IMR-90 (cell line): ENCODE data around the gene VRK2. TPM values are rescaled to one million over a fixed set of nuclear protein-coding genes. Genes with fewer than 3 reads are reported as not detected.

Source experiments
- ATAC-seq: fragments of 200-7000 bp; cut with Tn5 transposase; 2 replicates; pipeline ENCODE4 v1.9.1; 2020; ENCODE audit warnings: low read depth, mild to moderate bottlenecking, moderate library complexity
- BruUV-seq: library from RNA; stranded (reverse); fragments of 400-500 nt; replicated peaks from 2 replicates; lab custom pipeline; 2021; lab: Mats Ljungman, UMichigan
- CTCF ChIA-PET: fragments of 300-600 bp; formaldehyde crosslinking; extraction: SDS; loops from one replicate; lab custom pipeline; 2021; ENCODE audit warnings: antibody characterized with exemption; lab: Yijun Ruan, JAX
- POLR2A ChIA-PET: fragments of 300-600 bp; sonication (Branson Sonifier 250); formaldehyde crosslinking; loops from one replicate; lab custom pipeline; 2022; ENCODE audit warnings: antibody characterized with exemption; ENCODE audit not compliant: unreplicated experiment; lab: Charles Lee
- DNase-seq: peaks from one replicate; pipeline ENCODE4 v3.0.0; 2013
- H2AFZ ChIP-seq: replicated peaks from 2 replicates; pipeline ENCODE3; 2013; ENCODE audit warnings: low read length, mild to moderate bottlenecking; ENCODE audit not compliant: poor library complexity
- H2AK5ac ChIP-seq: 2 replicates; pipeline ENCODE4 v1.6.1; 2013; ENCODE audit warnings: low read depth, low read length, inconsistent platforms
- H2AK9ac ChIP-seq: replicated peaks from 2 replicates; pipeline ENCODE3; 2013; ENCODE audit warnings: mild to moderate bottlenecking, low read depth, low read length, moderate library complexity; ENCODE audit not compliant: poor library complexity
- H2BK120ac ChIP-seq: 2 replicates; pipeline ENCODE4 v1.6.1; 2013; ENCODE audit warnings: low read depth, low read length, inconsistent platforms
- H2BK15ac ChIP-seq: 3 replicates; pipeline ENCODE4 v1.6.1; 2013; ENCODE audit warnings: low read depth, low read length, inconsistent platforms
- H2BK20ac ChIP-seq: 2 replicates; pipeline ENCODE4 v1.6.1; 2013; ENCODE audit warnings: low read depth, mild to moderate bottlenecking, inconsistent platforms, low read length, moderate library complexity
- H2BK5ac ChIP-seq: 2 replicates; pipeline ENCODE4 v1.6.1; 2013; ENCODE audit warnings: mild to moderate bottlenecking, low read depth, low read length, inconsistent platforms; ENCODE audit not compliant: poor library complexity, severe bottlenecking
- H3K14ac ChIP-seq: replicated peaks from 2 replicates; pipeline ENCODE4 v1.6.1; 2013; ENCODE audit warnings: low read depth, low read length, inconsistent platforms
- H3K18ac ChIP-seq: 2 replicates; pipeline ENCODE4 v1.6.1; 2013; ENCODE audit warnings: low read depth, low read length, control low read depth
- H3K23ac ChIP-seq: 2 replicates; pipeline ENCODE4 v1.6.1; 2013; ENCODE audit warnings: low read depth, low read length, inconsistent platforms
- H3K27ac ChIP-seq: 2 replicates; pipeline ENCODE4 v1.5.1; 2013; ENCODE audit warnings: mild to moderate bottlenecking, control low read depth, low read length; ENCODE audit not compliant: insufficient read depth
- H3K27me3 ChIP-seq: 2 replicates; pipeline ENCODE4 v1.6.1; 2013; ENCODE audit warnings: low read length; ENCODE audit not compliant: control insufficient read depth, insufficient read depth
- H3K36me3 ChIP-seq: 2 replicates; pipeline ENCODE4 v1.6.1; 2013; ENCODE audit warnings: low read length, mixed read lengths; ENCODE audit not compliant: control insufficient read depth, insufficient read depth
- H3K4ac ChIP-seq: 2 replicates; pipeline ENCODE4 v1.6.1; 2013; ENCODE audit warnings: low read depth, low read length, inconsistent platforms
- H3K4me1 ChIP-seq: 2 replicates; pipeline ENCODE4 v1.6.1; 2013; ENCODE audit warnings: low read length, mixed read lengths; ENCODE audit not compliant: control insufficient read depth, insufficient read depth
- H3K4me2 ChIP-seq: 2 replicates; pipeline ENCODE4 v1.6.1; 2013; ENCODE audit warnings: low read depth, mild to moderate bottlenecking, control low read depth, low read length, moderate library complexity
- H3K4me3 ChIP-seq: 2 replicates; pipeline ENCODE4 v1.5.1; 2013; ENCODE audit warnings: low read depth, mild to moderate bottlenecking, control low read depth, low read length, moderate library complexity; ENCODE audit not compliant: insufficient read depth
- H3K56ac ChIP-seq: 2 replicates; pipeline ENCODE4 v1.6.1; 2013; ENCODE audit warnings: low read length, inconsistent platforms; ENCODE audit not compliant: insufficient read depth; ENCODE audit errors: extremely low read depth
- H3K79me1 ChIP-seq, 2 experiments: 2 replicates each; pipeline ENCODE4 v1.6.1; 2013; ENCODE audit warnings: low read length in 2 of 2, inconsistent platforms in 1 of 2, low read depth in 1 of 2
- H3K9ac ChIP-seq: 2 replicates; pipeline ENCODE4 v1.6.1; 2013; ENCODE audit warnings: low read depth, low read length, control low read depth
- H3K9me1 ChIP-seq: 2 replicates; pipeline ENCODE4 v1.6.1; 2013; ENCODE audit warnings: low read length, inconsistent platforms; ENCODE audit not compliant: insufficient read depth
- H3K9me3 ChIP-seq: 2 replicates; pipeline ENCODE4 v1.6.1; 2013; ENCODE audit warnings: low read length; ENCODE audit not compliant: control insufficient read depth, insufficient read depth
- H4K20me1 ChIP-seq: 2 replicates; pipeline ENCODE4 v1.6.1; 2013; ENCODE audit warnings: low read length, inconsistent platforms; ENCODE audit not compliant: insufficient read depth
- H4K5ac ChIP-seq: 2 replicates; pipeline ENCODE4 v1.6.1; 2013; ENCODE audit warnings: mild to moderate bottlenecking, low read depth, low read length, control low read depth
- H4K8ac ChIP-seq, 2 experiments: 2 replicates each; pipeline ENCODE4 v1.6.1; 2013; ENCODE audit warnings: low read depth in 2 of 2, low read length in 2 of 2, control low read depth in 1 of 2, inconsistent platforms in 1 of 2
- H4K91ac ChIP-seq: 2 replicates; pipeline ENCODE4 v1.6.1; 2013; ENCODE audit warnings: low read depth, low read length, inconsistent platforms; ENCODE audit not compliant: insufficient read depth
- CHD1 ChIP-seq: IDR thresholded peaks from 2 replicates; pipeline ENCODE4 v1.6.1; 2012; ENCODE audit warnings: low read depth, low read length, improper control_type of control experiment
- MAFK ChIP-seq: IDR thresholded peaks from 2 replicates; pipeline ENCODE4 v1.6.1; 2012; ENCODE audit warnings: low read depth, low read length, improper control_type of control experiment
- MAZ ChIP-seq: IDR thresholded peaks from 2 replicates; pipeline ENCODE4 v1.6.1; 2012; ENCODE audit warnings: low read depth, mild to moderate bottlenecking, low read length, improper control_type of control experiment, moderate library complexity, borderline replicate concordance
- NFE2L2 ChIP-seq: fragments of 150-350 bp; IDR thresholded peaks from 2 replicates; pipeline ENCODE4 v1.6.1; 2016; ENCODE audit warnings: low read depth, mild to moderate bottlenecking, low read length
- POLR2A ChIP-seq: IDR thresholded peaks from 2 replicates; pipeline ENCODE4 v1.6.1; 2012; ENCODE audit warnings: mild to moderate bottlenecking, low read depth, low read length
- RCOR1 ChIP-seq: IDR thresholded peaks from 2 replicates; pipeline ENCODE4 v1.6.1; 2012; ENCODE audit warnings: mild to moderate bottlenecking, low read length, improper control_type of control experiment; ENCODE audit not compliant: insufficient replicate concordance
- SMC3 ChIP-seq: fragments of 150-350 bp; IDR thresholded peaks from 2 replicates; pipeline ENCODE4 v1.6.1; 2016; ENCODE audit warnings: low read depth, mild to moderate bottlenecking, antibody characterized with exemption, low read length, moderate library complexity
- WGBS, 2 experiments: methylation state at CpG; one replicate each; pipeline versions ENCODE4 v1.1.5 to v1.1.7; 2013; ENCODE audit warnings: missing lambda C conversion rate in 2 of 2; ENCODE audit not compliant: insufficient read length in 1 of 2; ENCODE audit errors: extremely low coverage in 2 of 2; 5-methylcytosine and 5-hydroxymethylcytosine counted together
- dilution Hi-C: fragments of 300-500 bp; cut with HindIII; formaldehyde crosslinking; loops from one replicate; pipeline ENCODE4 v1.14.3; 2018; ENCODE audit warnings: low sequenced_read_pairs; ENCODE audit not compliant: unreplicated experiment
- in situ Hi-C: fragments of 300-500 bp; cut with MboI; formaldehyde crosslinking; loops from 3 replicates; pipeline ENCODE4 v1.14.3; 2019; ENCODE audit warnings: low sequenced_read_pairs, inconsistent platforms, mixed read lengths
- intact Hi-C: fragments of 100-400 bp; cut with micrococcal nuclease; formaldehyde crosslinking; loops from 2 replicates; pipeline ENCODE4 v1.10.0; 2022
- polyA plus RNA-seq, 3 experiments: library from polyadenylated mRNA; depleted of rRNA; stranded (reverse); fragments of >200 nt; gene quantifications; 2 replicates each; pipeline ENCODE4 v1.2.3, GENCODE V29; 2012; ENCODE audit warnings: low replicate concordance in 1 of 3
- total RNA-seq: library from RNA; depleted of rRNA; stranded (reverse); fragments of >200 nt; gene quantifications from 2 replicates; pipeline ENCODE4 v1.2.3, GENCODE V29; 2012
- TF ChIP-seq, protein P1 (sequence below): fragments of 150-350 bp; IDR thresholded peaks from 2 replicates; pipeline ENCODE4 v1.6.1; 2016; ENCODE audit warnings: low read depth, mild to moderate bottlenecking, low read length, moderate library complexity, borderline replicate concordance
- TF ChIP-seq, protein P2 (sequence below): fragments of 150-350 bp; IDR thresholded peaks from 2 replicates; pipeline ENCODE4 v1.6.1; 2017; ENCODE audit warnings: mild to moderate bottlenecking, antibody characterized with exemption, low read length, low read depth

The VRK2 gene
- total and polyA plus RNA-seq, 2 of the 4 experiments (the other 2 are of a cell fraction), result 12.2 to 22.8 TPM

DNA sequence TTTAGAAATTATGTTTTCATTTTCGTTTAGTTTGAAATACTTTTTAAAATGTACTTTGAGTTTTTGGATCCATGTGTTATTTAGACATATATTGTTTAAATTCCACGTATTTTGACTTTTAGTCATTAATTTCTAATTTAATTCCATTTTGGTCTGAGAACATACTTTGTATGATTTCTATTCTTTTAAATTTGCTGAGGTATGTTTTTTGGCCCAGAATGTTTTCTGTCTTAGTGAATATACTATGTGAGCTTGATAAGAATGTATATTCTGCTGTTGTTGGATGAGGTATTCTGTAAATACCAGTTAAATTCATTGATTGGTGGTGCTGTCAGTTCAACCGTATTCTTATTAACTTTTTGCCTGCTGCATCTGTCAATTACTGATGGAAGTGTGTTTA is 26.4 kb downstream of the VRK2 start:
- Histone ChIP-seq H3K14ac (no peak overlapping the region), H2AK9ac (no peak overlapping the region), H2AFZ (no peak overlapping the region), H3K79me1 (peaks cover 8 to 26% of the 10 kb centered on the region in 2 experiments; a peak in 3 of 4 replicates), H2BK20ac (no peak overlapping the region), H3K23ac (no peak overlapping the region), H4K20me1 (no peaks in the 10 kb centered on the region), H3K27ac (no peak overlapping the region), H2BK120ac (no peak overlapping the region), H3K4ac (no peak overlapping the region), H3K36me3 (no peaks in the 10 kb centered on the region; the same call in 1 of the 2 replicates), H2BK15ac (no peak overlapping the region), H2BK5ac (no peak overlapping the region), H3K18ac (no peak overlapping the region), H3K4me3 (no peak overlapping the region), H4K5ac (no peak overlapping the region), H3K9ac (no peak overlapping the region), H3K9me3 (no peaks in the 10 kb centered on the region), H3K9me1 (0 out of 2 replicates have a peak, but pooled peaks cover 3% of the 10 kb centered on the region), H3K27me3 (no peaks in the 10 kb centered on the region), H4K91ac (no peak overlapping the region), H4K8ac (no peak overlapping the region), H3K4me2 (no peak overlapping the region), H2AK5ac (no peak overlapping the region), H3K4me1 (no peaks in the 10 kb centered on the region), H3K56ac (no peak overlapping the region)
- DNase-seq, result no peak
- no TSS peak for BruUV-seq
- CTCF ChIA-PET, result no interaction called here
- intact Hi-C loops, result loop anchor here (2.0 kb wide), 1 partner anchor 16 kb away; no protein-coding TSS in a partner anchor
- POLR2A ChIA-PET, result no interaction called here
- no peak for ATAC-seq
- in situ Hi-C loops, result no loop called here
- TF ChIP-seq, protein P1, sequence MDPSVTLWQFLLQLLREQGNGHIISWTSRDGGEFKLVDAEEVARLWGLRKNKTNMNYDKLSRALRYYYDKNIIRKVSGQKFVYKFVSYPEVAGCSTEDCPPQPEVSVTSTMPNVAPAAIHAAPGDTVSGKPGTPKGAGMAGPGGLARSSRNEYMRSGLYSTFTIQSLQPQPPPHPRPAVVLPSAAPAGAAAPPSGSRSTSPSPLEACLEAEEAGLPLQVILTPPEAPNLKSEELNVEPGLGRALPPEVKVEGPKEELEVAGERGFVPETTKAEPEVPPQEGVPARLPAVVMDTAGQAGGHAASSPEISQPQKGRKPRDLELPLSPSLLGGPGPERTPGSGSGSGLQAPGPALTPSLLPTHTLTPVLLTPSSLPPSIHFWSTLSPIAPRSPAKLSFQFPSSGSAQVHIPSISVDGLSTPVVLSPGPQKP, result no peak
- TF ChIP-seq SMC3 (no peak), CHD1 (no peak), MAFK (peak; percentile 45), NFE2L2 (no peak), MAZ (no peak), POLR2A (no peak), RCOR1 (no peak)
- TF ChIP-seq, protein P2, sequence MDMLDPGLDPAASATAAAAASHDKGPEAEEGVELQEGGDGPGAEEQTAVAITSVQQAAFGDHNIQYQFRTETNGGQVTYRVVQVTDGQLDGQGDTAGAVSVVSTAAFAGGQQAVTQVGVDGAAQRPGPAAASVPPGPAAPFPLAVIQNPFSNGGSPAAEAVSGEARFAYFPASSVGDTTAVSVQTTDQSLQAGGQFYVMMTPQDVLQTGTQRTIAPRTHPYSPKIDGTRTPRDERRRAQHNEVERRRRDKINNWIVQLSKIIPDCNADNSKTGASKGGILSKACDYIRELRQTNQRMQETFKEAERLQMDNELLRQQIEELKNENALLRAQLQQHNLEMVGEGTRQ, result no peak
- dilution Hi-C loops, result no loop called here
- WGBS, 2 experiments, result no CpG with 5 or more reads among the region's 3 CpGs
